Measurements from ENCODE around the gene TNRC6B.
"Not testable (repeated sequence)": the region's sequence is repeated elsewhere in the genome, so short reads cannot be mapped to it uniquely, and the experiment has no call there.

The TNRC6B gene

DNA sequence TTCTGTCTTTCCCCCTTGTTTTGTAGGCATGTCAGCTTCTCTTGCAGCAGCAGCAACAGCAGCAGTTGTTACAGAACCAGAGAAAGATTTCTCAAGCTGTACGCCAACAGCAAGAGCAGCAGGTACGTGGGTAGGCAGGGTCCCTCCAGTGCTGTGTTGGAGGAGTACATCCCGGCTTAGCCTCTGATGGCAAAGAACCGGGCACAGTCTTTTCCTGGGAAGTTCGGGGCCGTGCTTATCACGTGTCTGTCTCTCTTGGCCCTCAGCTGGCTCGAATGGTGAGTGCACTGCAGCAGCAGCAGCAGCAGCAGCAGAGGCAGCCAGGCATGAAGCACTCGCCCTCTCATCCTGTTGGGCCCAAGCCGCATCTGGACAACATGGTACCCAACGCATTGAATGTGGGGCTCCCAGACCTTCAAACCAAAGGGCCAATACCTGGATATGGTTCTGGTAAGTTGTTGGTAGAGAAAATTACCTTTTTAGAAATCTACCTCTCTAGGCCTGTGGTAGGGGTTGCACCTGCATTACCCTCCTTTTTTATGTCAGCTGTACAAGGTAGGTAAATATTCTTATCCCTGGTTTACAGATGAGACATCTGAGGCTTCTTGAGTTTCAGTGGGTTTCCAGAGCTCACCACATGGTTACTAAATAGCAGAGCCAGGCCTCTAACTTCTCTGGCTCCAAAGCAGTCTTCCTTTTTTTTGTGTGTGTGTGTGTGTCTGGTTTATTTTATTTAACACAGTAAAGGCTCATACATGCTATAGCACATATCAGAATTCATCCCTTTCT lies 123.4 kb downstream of the TNRC6B start:
- no peak for DNase-seq

DNA sequence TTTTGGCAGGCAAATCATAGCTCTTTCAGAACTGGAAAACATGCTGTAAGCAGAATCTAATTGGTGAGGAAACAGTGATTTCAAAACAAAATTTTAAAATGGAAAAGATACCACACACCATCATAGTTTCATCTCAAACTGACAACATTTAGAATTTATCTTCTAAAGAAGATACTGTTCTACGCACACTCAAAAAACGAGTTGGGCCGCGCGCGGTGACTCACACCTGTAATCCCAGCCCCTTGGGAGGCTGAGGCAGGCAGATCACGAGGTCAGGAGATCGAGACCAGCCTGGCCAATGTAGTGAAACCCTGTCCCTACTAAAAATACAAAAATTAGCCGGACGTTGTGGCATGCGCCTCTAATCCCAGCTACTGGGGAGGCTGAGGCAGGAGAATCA lies 124.4 kb downstream of the TNRC6B start:
- no peak for DNase-seq

DNA sequence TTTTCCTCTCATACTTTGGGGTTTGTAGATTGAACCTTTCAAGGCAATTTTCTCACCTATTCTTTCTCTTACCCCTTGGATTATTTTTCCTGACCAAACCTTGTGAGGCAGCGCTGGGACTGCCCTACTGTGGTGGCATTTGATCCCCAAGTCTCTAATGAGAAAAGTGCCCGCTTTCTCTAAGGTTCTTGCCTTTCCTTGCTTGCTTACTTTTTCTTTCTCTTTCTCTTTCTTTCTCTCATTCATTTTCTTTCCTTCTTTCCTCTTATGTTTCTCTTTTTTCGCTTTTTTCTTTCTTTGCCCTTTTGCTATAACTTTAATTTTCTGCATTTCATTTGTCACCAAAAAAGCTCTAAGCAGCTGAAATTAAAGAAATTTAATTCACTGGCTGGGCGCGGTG lies 127.9 kb downstream of the TNRC6B start:
- no peak for DNase-seq

DNA sequence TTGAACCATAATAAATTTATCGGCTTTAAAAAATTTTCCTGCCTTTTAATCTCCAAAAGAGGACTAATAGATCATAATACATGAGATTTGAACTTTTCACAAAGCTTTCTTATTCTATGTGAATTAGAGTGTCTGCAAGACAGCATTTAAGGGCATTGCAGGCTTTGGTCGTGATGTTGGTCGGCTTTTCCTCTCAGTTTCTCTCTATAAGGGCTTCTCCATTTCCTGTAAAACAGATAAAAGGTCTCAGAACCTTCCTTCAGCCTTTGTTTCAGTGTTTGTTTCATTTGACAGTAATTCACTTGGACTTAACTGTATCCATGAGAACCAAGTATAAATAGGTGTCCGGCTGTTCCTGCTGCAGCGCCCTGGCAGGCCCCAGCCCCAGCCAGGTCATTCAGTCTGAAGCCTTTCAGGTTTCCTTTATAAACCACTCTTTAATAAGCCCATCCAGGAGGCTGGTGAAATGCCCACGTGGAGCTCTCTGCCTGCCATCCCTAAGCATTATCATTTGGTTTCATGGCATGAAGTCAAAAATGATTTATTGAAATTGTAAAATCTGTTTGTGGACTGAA lies 131.4 kb downstream of the TNRC6B start:
- no peak for DNase-seq

DNA sequence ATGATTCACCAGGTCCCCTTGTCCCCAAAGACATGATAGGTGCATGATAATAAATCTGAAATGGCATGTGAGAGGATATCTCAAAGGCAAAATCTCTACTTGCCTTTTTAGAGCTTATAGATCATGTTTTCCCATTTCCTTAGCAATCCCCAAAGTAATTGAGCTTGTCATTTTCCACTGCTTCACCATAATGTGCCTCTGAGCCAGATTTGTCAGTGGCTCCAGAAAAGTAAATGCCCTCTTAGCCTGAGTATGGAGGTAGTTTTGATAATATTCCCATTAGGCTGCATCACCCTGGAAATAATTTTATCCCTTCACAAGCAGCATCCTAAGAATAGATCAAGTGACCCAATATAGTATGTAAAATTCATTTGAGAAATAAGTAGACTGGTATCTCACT lies 131.9 kb downstream of the TNRC6B start:
- DNase-seq, result no peak

DNA sequence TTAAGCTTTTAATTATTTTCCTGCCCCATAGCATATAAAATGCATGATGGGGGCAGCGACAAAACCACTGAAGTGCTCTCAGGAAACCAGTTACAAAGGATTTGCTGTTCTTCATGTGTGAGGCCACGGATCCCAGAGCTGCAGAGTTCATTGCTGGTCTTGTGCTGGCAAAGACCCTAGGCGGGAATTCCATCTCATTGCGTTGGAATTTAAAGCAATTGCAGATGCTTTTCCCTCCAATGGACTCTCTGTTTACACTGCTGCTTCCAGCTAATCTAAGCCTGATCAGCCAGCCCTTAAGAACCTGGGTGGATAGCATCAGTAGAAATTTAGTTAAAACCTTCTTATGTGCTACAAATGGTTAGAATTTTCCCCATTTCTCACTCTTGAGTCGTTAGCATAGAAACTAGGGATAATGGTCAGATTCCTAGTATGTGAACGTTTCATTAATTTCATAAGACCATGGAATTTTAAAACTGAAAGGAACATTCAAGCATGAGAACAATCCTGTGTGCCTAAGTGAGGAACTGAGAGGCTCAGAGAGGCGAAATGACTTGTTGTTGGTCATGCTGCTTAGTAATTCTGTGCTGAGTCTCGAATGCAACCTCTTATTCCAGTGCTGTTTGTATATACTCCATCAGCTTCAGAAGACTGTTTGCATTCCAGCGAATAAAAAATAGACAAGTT lies 132.5 kb downstream of the TNRC6B start:
- DNase-seq, result no peak

DNA sequence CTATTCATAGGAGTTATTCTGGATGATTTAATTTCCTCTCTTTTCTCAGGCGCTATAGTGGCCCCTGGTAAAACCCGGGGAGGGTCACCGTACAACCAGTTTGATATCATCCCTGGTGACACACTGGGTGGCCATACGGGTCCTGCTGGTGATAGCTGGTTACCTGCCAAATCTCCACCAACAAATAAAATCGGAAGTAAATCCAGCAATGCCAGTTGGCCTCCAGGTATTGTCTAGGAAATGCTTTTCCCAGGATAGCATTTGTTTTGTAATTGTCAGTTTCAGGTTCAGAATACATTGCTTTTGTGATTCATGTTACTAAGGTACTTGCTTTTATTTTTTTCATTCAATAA lies 133.0 kb downstream of the TNRC6B start:
- no peak for DNase-seq

DNA sequence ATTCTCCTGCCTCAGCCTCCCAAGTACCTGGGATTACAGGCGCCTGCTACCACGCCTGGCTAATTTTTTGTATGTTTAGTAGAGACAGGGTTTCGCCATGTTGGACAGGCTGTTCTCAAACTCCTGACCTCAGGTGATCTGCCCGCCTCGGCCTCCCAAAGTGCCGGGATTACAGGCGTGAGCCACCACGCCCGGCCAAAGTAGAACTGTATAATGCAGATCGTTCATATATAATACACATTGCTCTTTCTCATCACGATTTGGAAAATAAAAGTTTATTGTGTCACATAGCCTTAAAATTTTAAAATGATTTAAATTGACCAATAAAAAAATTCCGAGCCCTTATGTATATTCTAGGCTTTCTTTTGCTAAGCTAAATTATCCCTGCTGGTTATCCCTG lies 133.9 kb downstream of the TNRC6B start:
- DNase-seq, result not testable (repeated sequence)

DNA sequence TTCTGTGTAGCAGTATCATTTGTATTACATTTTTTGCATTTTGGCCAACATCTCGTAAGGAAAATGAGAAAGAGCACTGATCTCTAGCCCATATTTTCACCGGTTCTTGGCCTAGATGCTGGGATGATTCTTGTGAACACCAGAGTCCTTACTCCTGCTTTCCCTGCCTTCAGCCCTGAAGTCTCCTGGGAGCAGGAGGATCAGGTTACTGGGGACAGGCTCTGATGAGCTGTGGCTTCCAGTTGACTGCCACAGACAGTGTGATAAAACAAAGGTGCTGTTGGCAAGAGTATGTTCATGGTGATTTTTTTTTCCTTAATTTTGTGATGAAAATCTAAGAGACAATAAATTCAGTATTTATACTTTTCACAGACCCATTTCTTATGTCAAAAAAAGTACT lies 134.3 kb downstream of the TNRC6B start:
- DNase-seq, result no peak

DNA sequence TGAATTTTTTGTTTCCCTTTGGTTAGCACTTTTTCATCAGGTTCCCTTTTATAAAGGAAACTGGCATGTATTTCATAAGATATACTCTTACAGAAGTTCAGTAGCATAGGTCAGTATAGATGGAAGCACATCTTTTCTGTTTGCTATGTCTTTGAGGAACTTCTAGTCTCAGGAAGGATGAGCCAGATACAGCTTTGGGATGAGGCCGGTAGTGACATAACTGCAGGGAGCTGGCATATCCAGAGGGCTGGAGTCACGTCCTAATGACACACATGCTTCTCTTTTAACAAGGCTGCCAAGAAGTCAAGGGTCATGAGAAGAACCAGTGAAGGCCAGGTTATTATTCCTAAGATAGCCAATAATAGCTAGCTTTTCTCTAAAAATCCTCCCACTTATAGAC lies 135.3 kb downstream of the TNRC6B start:
- DNase-seq, result no peak

DNA sequence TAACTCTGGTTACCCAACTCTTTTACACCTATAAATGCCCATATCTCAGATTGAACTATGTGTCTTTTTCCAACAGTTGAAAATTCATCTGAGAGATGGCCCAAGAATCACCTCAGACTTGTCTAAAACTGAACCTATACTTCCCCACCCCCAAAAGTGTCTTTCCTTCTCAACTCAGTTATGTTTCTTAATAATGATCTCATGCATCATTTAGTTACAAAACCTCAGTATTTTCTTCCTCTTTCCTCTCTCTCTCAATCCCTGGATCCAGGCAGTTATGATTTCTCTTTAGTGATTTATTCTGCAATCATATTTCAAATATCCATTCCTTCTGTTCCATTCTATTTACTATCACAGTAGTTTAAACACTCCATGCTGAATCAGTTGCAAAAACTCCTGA lies 136.3 kb downstream of the TNRC6B start:
- no peak for DNase-seq

DNA sequence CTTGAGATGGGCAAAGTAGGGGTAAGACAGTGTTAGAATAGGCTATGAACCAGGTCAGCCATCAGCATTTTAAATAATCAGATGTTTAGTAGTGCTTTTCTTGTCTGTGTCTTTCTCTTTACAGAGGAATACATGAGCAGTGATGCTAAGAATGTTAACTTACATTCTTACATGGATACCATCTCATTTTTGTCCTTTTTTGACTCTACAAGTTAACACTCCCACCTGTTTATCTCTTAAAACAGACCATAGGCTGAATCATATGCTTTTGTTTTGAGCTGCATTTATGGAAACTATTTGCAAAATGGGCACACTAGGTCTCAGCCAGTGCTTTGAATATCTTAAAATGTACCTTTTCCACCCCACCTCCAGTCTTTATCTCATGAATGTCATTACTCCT lies 143.0 kb downstream of the TNRC6B start:
- DNase-seq, result no peak

DNA sequence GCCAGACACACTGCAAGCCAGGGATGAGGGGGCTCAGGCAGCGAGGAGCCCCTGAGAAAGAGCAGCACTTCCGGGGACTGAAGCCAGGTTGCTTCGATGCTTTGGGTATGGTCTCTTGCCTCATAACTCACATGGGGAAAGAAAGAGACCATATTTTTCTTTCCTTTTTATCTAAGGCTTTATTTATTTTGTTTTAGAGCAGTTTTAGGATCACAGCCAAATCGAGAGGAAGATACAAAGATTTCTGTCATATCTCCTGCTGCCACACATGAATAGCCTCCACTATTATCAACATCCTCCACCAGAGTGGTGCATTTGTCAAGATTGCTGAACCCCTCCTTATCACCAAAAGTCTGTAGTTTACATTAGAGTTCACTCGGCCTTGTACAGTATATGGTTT lies 144.3 kb downstream of the TNRC6B start:
- DNase-seq, result no peak

DNA sequence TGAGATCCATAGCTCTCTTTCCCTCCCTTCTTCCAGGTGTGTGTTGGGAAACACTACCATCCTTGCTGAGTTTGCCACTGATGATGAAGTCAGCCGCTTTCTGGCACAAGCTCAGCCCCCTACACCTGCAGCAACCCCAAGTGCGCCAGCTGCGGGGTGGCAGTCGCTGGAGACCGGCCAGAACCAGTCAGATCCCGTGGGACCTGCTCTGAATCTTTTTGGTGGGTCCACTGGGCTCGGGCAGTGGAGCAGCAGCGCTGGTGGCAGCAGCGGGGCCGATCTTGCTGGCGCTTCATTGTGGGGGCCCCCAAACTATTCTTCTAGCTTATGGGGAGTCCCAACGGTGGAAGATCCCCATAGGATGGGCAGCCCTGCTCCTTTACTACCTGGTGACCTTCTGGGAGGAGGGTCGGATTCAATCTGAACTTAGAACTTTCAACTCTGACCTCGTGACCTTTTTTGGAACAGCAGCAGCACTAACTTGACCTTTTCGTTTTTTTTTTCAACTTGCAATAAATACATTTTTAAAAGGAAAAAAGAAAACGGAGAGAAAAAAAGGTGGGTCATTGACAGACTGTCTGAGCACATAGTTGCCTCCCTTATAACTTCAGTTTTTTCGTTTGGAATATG lies 145.2 kb downstream of the TNRC6B start:
- no peak for DNase-seq

DNA sequence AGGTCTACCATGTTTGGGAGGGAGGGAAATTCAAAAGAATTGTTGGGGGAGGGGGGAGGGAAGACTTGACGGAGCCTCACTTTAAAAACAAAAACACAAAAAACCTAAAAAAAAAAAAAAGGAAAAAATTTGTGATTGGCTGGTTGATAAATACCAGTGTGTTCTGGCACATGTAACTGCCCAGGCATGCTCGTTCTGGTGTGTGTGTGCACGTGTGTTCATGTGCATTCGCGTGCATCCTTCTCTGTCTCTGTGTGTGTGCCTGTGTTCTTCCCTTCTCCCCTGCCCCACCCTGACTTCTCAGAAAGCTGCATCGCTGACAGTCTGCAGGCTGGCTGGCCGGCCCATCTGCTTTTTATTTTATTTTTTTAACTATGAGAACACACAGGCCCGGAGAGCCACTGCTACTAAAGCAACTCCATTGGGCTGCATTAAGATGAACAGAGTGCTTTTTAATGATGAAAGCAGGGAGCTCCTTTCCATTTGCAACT lies 146.0 kb downstream of the TNRC6B start:
- no peak for DNase-seq

DNA sequence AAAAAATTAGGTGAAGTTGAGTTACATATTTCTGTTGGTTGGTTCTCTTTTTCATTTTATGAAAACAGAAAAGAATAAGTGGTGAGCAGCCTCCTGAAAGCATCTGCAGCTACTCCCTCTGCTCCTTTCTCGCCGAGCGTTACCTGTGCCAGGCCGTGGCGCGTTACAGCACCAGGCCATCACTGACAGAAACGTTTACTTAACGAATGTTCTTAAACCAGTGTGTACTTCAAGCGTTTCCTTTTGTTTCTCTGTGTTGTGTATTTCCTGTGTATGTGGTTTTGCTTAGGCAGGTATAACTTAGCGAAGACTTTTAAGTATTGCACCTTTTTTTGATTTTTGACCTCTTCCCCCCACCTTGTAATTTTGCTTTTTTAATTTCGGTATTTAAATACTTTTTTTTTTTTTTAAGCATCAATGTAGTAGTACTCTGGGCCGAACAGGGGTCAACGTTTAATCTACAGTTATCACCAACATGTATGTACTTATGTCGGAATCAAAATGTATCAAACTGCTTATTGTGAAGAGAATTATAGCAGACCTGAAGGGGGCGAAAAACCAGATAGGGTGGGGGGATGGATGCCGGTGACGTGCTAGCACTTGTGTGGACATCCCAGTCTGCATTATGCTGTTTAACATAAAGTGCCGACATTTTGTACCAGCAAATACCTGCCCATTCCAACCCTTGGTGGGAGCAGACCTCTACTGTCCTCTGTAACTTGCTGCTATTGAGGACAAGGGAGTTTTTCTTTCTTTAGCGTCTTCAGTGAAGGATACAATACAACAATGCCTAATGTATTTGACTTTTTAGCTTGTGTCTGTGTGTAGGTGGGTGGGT lies 147.0 kb downstream of the TNRC6B start:
- no peak for DNase-seq

DNA sequence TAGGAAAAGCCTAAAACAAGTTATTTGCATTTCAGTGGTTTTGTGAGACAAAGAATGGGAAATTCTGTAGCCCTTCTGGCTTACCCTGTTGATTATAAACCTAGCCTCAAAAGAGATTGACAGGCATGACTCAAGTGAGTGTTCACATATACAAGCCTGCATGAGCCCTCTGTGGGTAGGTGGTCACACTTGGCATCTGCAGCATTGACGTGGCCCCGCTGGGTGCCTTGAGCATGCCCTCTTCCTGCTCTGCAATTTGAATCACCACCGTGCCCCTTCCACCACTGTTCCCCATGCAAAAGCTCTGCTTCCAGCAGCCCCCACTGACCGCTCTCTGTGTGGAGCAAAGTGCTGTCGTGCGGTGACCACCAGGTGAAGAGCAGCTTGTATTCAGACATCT lies 147.6 kb downstream of the TNRC6B start:
- no peak for DNase-seq

DNA sequence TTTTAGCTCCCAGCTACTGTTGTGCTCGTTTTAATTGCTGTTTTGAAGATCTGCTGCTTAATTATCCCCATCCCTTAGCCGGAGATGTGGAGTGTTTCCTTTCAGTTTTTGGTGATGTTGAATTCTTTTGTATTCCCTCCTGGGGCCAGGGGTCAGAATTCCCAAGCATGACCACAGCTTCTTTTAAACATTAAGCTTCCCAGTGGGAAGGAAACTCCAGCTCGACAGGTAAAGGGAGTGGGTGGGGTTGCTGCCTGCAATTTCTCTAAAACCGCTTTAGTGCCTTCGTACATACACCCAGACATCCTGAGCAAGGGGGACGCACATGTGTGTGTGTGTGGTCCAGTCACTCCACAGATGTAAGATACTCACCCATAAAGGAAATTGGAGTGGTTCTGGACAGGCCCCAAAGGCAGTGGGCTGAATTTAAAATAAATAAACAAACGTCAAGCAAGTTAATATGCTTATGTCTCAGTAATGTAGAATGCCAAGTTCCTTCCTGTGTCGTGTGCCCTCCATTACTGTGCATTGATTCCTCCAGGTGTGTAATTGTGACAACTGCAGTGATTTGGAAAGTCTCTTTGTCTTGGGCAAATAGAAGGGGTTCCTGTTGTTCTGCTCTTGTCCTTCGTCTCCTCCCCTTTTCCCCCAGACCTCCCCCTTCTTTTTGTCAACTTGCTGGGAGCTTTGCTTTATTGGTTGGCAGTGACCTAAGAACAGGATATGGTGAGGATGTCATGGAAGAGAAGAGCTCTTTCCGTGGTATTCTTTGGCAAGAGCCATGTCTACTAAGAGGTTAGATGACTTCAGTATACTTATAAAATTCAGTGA lies 149.4 kb downstream of the TNRC6B start:
- DNase-seq, result no peak

DNA sequence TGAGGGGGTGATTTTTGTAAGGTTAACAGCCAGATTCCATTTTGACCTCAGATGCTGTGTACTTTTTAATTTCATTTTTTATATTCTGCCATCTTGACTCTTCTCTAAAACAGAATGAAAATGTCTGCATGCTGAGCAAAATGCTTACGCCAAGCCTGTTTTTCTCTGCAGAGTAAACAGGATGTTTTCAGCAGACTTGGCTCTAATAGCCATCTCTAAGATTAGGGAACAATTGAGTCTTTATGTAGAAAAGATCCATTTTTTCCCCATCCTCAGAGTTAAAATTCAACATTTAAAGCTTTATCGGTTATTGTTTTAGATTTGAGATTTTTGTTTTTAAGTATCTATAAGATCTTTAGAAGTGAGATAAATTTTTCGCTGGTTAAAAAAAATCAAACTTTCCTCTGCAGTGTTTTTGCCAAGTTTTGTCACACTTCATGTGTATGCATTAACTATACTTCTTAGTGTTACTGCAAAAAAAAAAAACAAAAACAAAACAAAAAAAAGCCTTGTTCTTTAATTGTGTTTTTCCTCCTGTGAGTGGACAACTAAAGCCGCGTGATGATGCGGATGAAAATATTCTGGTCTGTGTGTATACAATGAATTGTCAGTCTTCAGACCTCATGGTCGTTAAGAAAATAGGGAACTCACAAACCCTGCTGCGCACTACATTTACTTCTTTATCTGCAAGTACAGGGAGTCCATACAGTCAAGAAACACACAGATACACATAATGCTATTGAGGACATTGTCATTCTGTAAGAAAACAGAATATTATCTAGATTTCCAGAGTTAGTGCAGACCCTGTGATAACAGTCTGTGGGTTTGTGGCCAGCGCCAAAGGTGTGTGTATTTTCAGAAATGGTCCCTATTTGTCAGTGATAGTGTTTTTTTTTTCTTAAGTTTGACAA lies 151.1 kb downstream of the TNRC6B start:
- DNase-seq, result no peak

DNA sequence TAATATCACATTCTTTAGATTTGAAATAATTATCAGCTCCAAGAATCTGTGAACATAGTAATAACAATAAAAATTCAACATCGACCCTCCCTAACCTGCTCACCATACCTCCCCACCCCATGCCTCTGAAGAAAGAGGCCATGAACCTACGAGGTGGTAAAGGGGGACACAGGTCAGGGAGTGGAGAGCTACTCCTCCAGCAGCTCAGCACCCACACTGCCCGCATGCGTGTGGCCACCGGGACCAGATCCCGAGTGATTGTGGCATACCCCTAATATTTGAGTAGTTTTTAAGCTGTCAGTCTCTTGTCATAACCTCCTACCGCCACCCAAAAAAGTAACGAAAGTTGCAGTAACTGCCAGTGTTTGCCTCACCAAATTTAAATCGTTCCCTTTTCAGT lies 151.7 kb downstream of the TNRC6B start:
- DNase-seq, result no peak

DNA sequence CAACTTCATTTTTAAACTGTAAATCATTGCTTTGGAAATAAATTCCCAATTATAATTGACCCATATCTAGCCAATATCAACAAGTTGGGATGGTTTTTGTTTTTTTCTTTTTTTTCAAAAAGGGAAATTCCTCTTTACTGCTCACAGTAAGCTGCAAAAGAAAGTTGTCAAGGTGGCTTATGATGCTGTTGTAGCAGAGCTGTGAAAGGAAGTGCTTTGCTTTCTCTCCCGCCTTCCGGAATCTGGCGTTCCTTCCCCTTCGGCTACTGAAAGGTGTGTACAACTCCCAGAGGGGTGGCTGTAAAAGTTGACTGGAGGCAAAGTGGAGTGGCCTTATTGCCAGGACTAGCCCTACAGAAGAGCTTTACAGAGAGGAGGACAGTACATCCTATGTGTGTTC lies 152.4 kb downstream of the TNRC6B start:
- no peak for DNase-seq

Measured in NCI-H226 (cell line).